Measurements from ENCODE around the gene IPO13.

The IPO13 gene

GRCh38 chr1:43982241-43982640 is 35.5 kb downstream of the IPO13 start:
- peaks cover 22% of the 10 kb centered on the region for H3K4me1 ChIP-seq (ENCODE audit: control insufficient read depth, insufficient read depth, low read length)

GRCh38 chr1:43982808-43983207 is 36.1 kb downstream of the IPO13 start:
- no peaks in the 10 kb centered on the region for H3K27me3 ChIP-seq (ENCODE audit: control insufficient read depth in 1 of 2, insufficient read depth in 2 of 2, low read length in 2 of 2)
- H3K4me3 ChIP-seq (ENCODE audit: low read length in 2 of 2): no peak overlapping the region
- H3K9me3 ChIP-seq (ENCODE audit: control insufficient read depth in 2 of 2, low read length in 2 of 2): no peaks in the 10 kb centered on the region
- no peak overlapping the region for H3K9ac ChIP-seq (ENCODE audit: low read length in 2 of 2)
- H3K27ac ChIP-seq (ENCODE audit: low read length): no peak overlapping the region
- H3K36me3 ChIP-seq (ENCODE audit: control insufficient read depth in 2 of 2, insufficient read depth in 2 of 2, low read length in 2 of 2): peaks cover 7 to 15% of the 10 kb centered on the region in 2 donors
- H3K4me1 ChIP-seq (ENCODE audit: control insufficient read depth, insufficient read depth, low read length): peaks cover 22% of the 10 kb centered on the region

More at GRCh38 chr1:43982241-43982640, 35.5 kb downstream of the IPO13 start:
- Histone ChIP-seq H3K9ac (ENCODE audit: low read length in 2 of 2) (no peak overlapping the region), H3K4me3 (ENCODE audit: low read length in 2 of 2) (no peak overlapping the region), H3K36me3 (ENCODE audit: control insufficient read depth in 2 of 2, insufficient read depth in 2 of 2, low read length in 2 of 2) (peaks cover 13 to 18% of the 10 kb centered on the region in 2 donors), H3K27ac (ENCODE audit: low read length) (no peak overlapping the region), H3K27me3 (ENCODE audit: control insufficient read depth in 1 of 2, insufficient read depth in 2 of 2, low read length in 2 of 2) (no peaks in the 10 kb centered on the region), H3K9me3 (ENCODE audit: control insufficient read depth in 2 of 2, low read length in 2 of 2) (no peaks in the 10 kb centered on the region)

- no peak overlapping the region for H3K9ac ChIP-seq (ENCODE audit: low read length in 2 of 2)
- H3K9me3 ChIP-seq (ENCODE audit: control insufficient read depth in 2 of 2, low read length in 2 of 2): no peaks in the 10 kb centered on the region
- H3K27ac ChIP-seq (ENCODE audit: low read length): no peak overlapping the region
- H3K4me3 ChIP-seq (ENCODE audit: low read length in 2 of 2): no peak overlapping the region
- H3K27me3 ChIP-seq (ENCODE audit: control insufficient read depth in 1 of 2, insufficient read depth in 2 of 2, low read length in 2 of 2): no peaks in the 10 kb centered on the region
- peaks cover 4 to 11% of the 10 kb centered on the region in 2 donors for H3K36me3 ChIP-seq (ENCODE audit: control insufficient read depth in 2 of 2, insufficient read depth in 2 of 2, low read length in 2 of 2)
- peaks cover 18% of the 10 kb centered on the region for H3K4me1 ChIP-seq (ENCODE audit: control insufficient read depth, insufficient read depth, low read length)
Observed at GRCh38 chr1:43983253-43983899, 36.6 kb downstream of the IPO13 start.

GRCh38 chr1:43984855-43985254 is 38.1 kb downstream of the IPO13 start:
- H3K9ac ChIP-seq (ENCODE audit: low read length in 2 of 2): no peak overlapping the region
- H3K4me3 ChIP-seq (ENCODE audit: low read length in 2 of 2): no peak overlapping the region
- H3K27ac ChIP-seq (ENCODE audit: low read length): no peak overlapping the region
- H3K27me3 ChIP-seq (ENCODE audit: control insufficient read depth in 1 of 2, insufficient read depth in 2 of 2, low read length in 2 of 2): no peaks in the 10 kb centered on the region
- H3K36me3 ChIP-seq (ENCODE audit: control insufficient read depth in 2 of 2, insufficient read depth in 2 of 2, low read length in 2 of 2): peaks cover 4 to 11% of the 10 kb centered on the region in 2 donors
- no peaks in the 10 kb centered on the region for H3K9me3 ChIP-seq (ENCODE audit: control insufficient read depth in 2 of 2, low read length in 2 of 2)
- H3K4me1 ChIP-seq (ENCODE audit: control insufficient read depth, insufficient read depth, low read length): peaks cover 10% of the 10 kb centered on the region

GRCh38 chr1:43985984-43986595 is 39.3 kb downstream of the IPO13 start:
- Histone ChIP-seq H3K9ac (ENCODE audit: low read length in 2 of 2) (no peak overlapping the region), H3K36me3 (ENCODE audit: control insufficient read depth in 2 of 2, insufficient read depth in 2 of 2, low read length in 2 of 2) (peaks cover 4 to 11% of the 10 kb centered on the region in 2 donors), H3K27me3 (ENCODE audit: control insufficient read depth in 1 of 2, insufficient read depth in 2 of 2, low read length in 2 of 2) (no peaks in the 10 kb centered on the region), H3K4me3 (ENCODE audit: low read length in 2 of 2) (no peak overlapping the region), H3K4me1 (ENCODE audit: control insufficient read depth, insufficient read depth, low read length) (peaks cover 7% of the 10 kb centered on the region), H3K9me3 (ENCODE audit: control insufficient read depth in 2 of 2, low read length in 2 of 2) (no peaks in the 10 kb centered on the region), H3K27ac (ENCODE audit: low read length) (no peak overlapping the region)

GRCh38 chr1:43986712-43987111 is 40.0 kb downstream of the IPO13 start:
- H3K9me3 ChIP-seq (ENCODE audit: control insufficient read depth in 2 of 2, low read length in 2 of 2): no peaks in the 10 kb centered on the region
- no peak overlapping the region for H3K9ac ChIP-seq (ENCODE audit: low read length in 2 of 2)
- no peak overlapping the region for H3K27ac ChIP-seq (ENCODE audit: low read length)
- H3K4me1 ChIP-seq (ENCODE audit: control insufficient read depth, insufficient read depth, low read length): peaks cover 9% of the 10 kb centered on the region
- H3K27me3 ChIP-seq (ENCODE audit: control insufficient read depth in 1 of 2, insufficient read depth in 2 of 2, low read length in 2 of 2): no peaks in the 10 kb centered on the region
- H3K36me3 ChIP-seq (ENCODE audit: control insufficient read depth in 2 of 2, insufficient read depth in 2 of 2, low read length in 2 of 2): peaks cover 4 to 11% of the 10 kb centered on the region in 2 donors
- no peak overlapping the region for H3K4me3 ChIP-seq (ENCODE audit: low read length in 2 of 2)

GRCh38 chr1:43987159-43987902 is 40.6 kb downstream of the IPO13 start:
- Histone ChIP-seq H3K27ac (ENCODE audit: low read length) (no peak overlapping the region), H3K9ac (ENCODE audit: low read length in 2 of 2) (no peak overlapping the region), H3K4me1 (ENCODE audit: control insufficient read depth, insufficient read depth, low read length) (peaks cover 12% of the 10 kb centered on the region), H3K27me3 (ENCODE audit: control insufficient read depth in 1 of 2, insufficient read depth in 2 of 2, low read length in 2 of 2) (no peaks in the 10 kb centered on the region), H3K4me3 (ENCODE audit: low read length in 2 of 2) (no peak overlapping the region), H3K36me3 (ENCODE audit: control insufficient read depth in 2 of 2, insufficient read depth in 2 of 2, low read length in 2 of 2) (peaks cover 4 to 10% of the 10 kb centered on the region in 2 donors), H3K9me3 (ENCODE audit: control insufficient read depth in 2 of 2, low read length in 2 of 2) (no peaks in the 10 kb centered on the region)

GRCh38 chr1:43990271-43991199 is 43.8 kb downstream of the IPO13 start:
- Histone ChIP-seq H3K9ac (ENCODE audit: low read length in 2 of 2) (peak overlapping the region; percentile 72 to 73), H3K27me3 (ENCODE audit: control insufficient read depth in 1 of 2, insufficient read depth in 2 of 2, low read length in 2 of 2) (no peaks in the 10 kb centered on the region), H3K36me3 (ENCODE audit: control insufficient read depth in 2 of 2, insufficient read depth in 2 of 2, low read length in 2 of 2) (peaks cover 3 to 4% of the 10 kb centered on the region in 2 donors), H3K4me1 (ENCODE audit: control insufficient read depth, insufficient read depth, low read length) (peaks cover 13% of the 10 kb centered on the region), H3K4me3 (ENCODE audit: low read length in 2 of 2) (peak overlapping the region; percentile 76 to 78), H3K9me3 (ENCODE audit: control insufficient read depth in 2 of 2, low read length in 2 of 2) (no peaks in the 10 kb centered on the region), H3K27ac (ENCODE audit: low read length) (peak overlapping the region; percentile 53)

GRCh38 chr1:43991200-43991475 is 44.4 kb downstream of the IPO13 start:
- H3K27me3 ChIP-seq (ENCODE audit: control insufficient read depth in 1 of 2, insufficient read depth in 2 of 2, low read length in 2 of 2): no peaks in the 10 kb centered on the region
- H3K27ac ChIP-seq (ENCODE audit: low read length): peak overlapping the region; percentile 53
- no peaks in the 10 kb centered on the region for H3K9me3 ChIP-seq (ENCODE audit: control insufficient read depth in 2 of 2, low read length in 2 of 2)
- H3K36me3 ChIP-seq (ENCODE audit: control insufficient read depth in 2 of 2, insufficient read depth in 2 of 2, low read length in 2 of 2): no peaks in the 10 kb centered on the region
- H3K4me3 ChIP-seq (ENCODE audit: low read length in 2 of 2): peak overlapping the region; percentile 76 to 78
- peak overlapping the region; percentile 72 to 73 for H3K9ac ChIP-seq (ENCODE audit: low read length in 2 of 2)
- peaks cover 13% of the 10 kb centered on the region for H3K4me1 ChIP-seq (ENCODE audit: control insufficient read depth, insufficient read depth, low read length)

- H3K4me1 ChIP-seq (ENCODE audit: control insufficient read depth, insufficient read depth, low read length): peaks cover 18% of the 10 kb centered on the region
- H3K27ac ChIP-seq (ENCODE audit: low read length): peak within 1 kb of the TSS; percentile 53
- H3K4me3 ChIP-seq (ENCODE audit: low read length in 2 of 2): peak within 1 kb of the TSS; percentile 76 to 78
- H3K9me3 ChIP-seq (ENCODE audit: control insufficient read depth in 2 of 2, low read length in 2 of 2): no peaks in the 10 kb centered on the region
- H3K27me3 ChIP-seq (ENCODE audit: control insufficient read depth in 1 of 2, insufficient read depth in 2 of 2, low read length in 2 of 2): no peaks in the 10 kb centered on the region
- peak within 1 kb of the TSS; percentile 72 to 73 for H3K9ac ChIP-seq (ENCODE audit: low read length in 2 of 2)
- no peaks in the 10 kb centered on the region for H3K36me3 ChIP-seq (ENCODE audit: control insufficient read depth in 2 of 2, insufficient read depth in 2 of 2, low read length in 2 of 2)
Observed at GRCh38 chr1:43991476-43992231, 44.9 kb downstream of the IPO13 start, which contains the start of gene CCDC24. Gene CCDC24, plus strand, starts transcription at chr1:43991599. Its CDS starts 280 bp downstream, at chr1:43991879.
